Measurements from ENCODE around the gene ZKSCAN3. TPM values are rescaled to one million over a fixed set of nuclear protein-coding genes. Genes with fewer than 3 reads are reported as not detected.
"Not testable (repeated sequence)": the region's sequence is repeated elsewhere in the genome, so short reads cannot be mapped to it uniquely, and the experiment has no call there.

Gene ZKSCAN3
- total RNA-seq, 1 donor from 2014 or later, result 12.6 TPM

DNA sequence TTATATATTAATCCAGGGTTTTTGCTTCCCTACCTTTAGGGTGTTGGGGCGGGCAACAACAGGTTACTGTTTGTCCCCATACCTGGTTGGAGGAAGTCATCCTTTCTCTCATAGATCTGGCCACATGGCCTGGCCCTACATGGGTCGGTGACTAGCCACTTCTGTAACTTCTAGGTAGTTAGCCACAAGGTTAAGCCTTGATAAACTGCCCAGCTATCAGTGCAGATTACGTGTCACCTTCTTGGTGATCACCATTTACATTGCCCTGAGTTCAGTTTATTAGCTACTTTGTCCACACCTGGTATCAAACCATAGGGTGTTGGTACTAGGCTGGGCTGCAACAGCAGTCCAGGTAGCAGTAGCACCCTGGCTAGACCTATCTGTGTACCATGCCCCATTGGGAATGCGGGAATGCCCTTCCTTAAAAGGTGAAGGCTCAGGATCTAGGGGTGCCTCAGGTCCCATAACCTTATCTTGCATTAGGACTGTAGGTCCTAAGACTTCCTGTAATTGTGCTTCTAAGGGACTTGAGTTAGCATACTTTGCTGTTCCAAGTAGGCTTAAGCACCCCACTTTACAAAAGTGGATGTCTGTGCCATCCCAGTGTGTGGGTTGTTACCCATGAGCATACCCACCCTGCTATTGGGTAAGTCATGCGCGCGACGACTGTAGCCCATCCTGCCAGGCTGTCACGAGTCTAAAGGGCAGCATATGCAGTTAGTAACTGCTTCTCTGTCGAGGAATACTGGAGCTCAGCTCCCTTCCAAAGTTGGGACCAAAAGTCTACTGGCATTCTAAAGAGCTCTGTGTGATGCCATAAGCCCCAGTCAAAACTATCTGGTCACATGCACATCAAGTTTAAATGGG is 5.2 kb downstream of the ZKSCAN3 start:
- Mint-ChIP-seq H3K36me3 (peaks cover 8% of the 10 kb centered on the region), H3K27ac (peak overlapping the region; percentile 97), H3K4me1 (ENCODE audit: unreplicated experiment) (peaks cover 35% of the 10 kb centered on the region), H3K4me3 (peak overlapping the region; percentile 98), H3K27me3 (no peaks in the 10 kb centered on the region), H3K9me3 (no peaks in the 10 kb centered on the region)
- no peak for DNase-seq (ENCODE audit: extremely low spot score, unreplicated experiment)
- TF ChIP-seq, protein P1, sequence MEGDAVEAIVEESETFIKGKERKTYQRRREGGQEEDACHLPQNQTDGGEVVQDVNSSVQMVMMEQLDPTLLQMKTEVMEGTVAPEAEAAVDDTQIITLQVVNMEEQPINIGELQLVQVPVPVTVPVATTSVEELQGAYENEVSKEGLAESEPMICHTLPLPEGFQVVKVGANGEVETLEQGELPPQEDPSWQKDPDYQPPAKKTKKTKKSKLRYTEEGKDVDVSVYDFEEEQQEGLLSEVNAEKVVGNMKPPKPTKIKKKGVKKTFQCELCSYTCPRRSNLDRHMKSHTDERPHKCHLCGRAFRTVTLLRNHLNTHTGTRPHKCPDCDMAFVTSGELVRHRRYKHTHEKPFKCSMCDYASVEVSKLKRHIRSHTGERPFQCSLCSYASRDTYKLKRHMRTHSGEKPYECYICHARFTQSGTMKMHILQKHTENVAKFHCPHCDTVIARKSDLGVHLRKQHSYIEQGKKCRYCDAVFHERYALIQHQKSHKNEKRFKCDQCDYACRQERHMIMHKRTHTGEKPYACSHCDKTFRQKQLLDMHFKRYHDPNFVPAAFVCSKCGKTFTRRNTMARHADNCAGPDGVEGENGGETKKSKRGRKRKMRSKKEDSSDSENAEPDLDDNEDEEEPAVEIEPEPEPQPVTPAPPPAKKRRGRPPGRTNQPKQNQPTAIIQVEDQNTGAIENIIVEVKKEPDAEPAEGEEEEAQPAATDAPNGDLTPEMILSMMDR (conservative IDR thresholded peaks at IDR 0.05), result no peak

DNA sequence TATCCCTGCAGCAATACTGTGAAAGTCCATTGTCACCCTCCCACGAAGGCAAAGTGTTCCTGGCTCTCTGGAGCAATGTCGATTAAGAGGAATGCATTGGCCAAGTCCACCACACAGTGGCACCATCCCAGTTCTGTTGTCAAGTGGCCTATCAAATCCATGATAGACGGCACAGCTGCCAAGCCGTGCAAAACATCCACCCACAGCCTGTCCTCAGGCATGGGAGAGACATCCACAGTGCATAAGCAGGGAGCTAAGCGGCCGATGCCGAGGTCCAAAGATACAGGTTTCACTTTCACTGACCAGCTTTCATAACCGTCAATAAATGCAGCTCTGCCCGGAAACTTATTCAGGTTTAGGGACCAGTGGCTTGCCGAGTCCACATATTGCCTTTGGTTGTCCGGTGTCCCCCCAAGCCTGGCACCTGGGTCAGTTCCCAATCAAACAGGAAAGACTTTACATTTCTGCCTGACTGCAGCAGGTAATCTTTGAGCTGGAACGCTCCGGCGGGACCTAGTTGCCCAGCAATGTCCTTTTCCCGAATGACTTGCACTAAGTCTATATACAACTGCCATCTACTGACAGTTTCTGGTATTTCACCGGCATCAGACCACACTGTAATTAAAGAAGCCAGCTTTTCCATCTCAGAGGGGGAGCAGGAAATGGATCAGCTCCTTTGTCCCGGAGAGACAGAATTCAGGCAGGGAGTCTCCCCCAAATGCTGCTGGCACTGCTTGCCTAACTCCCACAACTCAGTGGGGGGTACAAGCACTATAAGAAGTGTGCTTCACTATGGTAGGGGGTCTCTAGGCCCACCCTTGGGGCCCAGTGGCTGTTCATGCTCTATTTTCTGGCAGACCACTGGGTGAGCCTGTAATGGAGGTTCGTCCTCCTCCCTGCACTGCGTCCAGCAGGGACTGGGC is 6.3 kb downstream of the ZKSCAN3 start:
- Mint-ChIP-seq H3K27ac (peak overlapping the region; percentile 97), H3K9me3 (no peaks in the 10 kb centered on the region), H3K4me1 (ENCODE audit: unreplicated experiment) (peaks cover 25% of the 10 kb centered on the region), H3K36me3 (peaks cover 8% of the 10 kb centered on the region), H3K27me3 (no peaks in the 10 kb centered on the region), H3K4me3 (peak overlapping the region; percentile 98)
- TF ChIP-seq, protein P1 (conservative IDR thresholded peaks at IDR 0.05), result peak; percentile 80
- peak; percentile 73 for DNase-seq (ENCODE audit: extremely low spot score, unreplicated experiment)

DNA sequence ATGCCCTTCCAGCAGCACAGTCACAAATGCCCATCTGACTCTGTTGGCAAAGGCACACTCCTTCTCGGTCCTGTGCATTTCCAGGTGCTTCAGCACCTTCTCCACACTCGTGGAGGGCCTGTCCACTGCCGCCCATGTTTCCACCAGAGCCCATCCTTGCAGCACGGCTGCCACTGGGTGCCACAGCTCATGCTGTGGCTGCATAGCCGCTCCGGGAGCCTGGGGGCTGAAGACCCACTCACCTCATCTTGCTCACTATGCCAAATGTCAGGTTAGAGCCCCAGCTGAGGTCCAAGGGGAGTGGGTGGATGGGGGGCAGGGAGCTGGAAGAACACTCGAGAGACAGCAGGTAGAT is 6.9 kb downstream of the ZKSCAN3 start:
- Mint-ChIP-seq H3K36me3 (peaks cover 8% of the 10 kb centered on the region), H3K4me3 (no peak overlapping the region), H3K27me3 (no peaks in the 10 kb centered on the region), H3K9me3 (no peaks in the 10 kb centered on the region), H3K27ac (no peak overlapping the region), H3K4me1 (ENCODE audit: unreplicated experiment) (peaks cover 21% of the 10 kb centered on the region)
- no peak for DNase-seq (ENCODE audit: extremely low spot score, unreplicated experiment)
- TF ChIP-seq, protein P1 (conservative IDR thresholded peaks at IDR 0.05), result no peak

DNA sequence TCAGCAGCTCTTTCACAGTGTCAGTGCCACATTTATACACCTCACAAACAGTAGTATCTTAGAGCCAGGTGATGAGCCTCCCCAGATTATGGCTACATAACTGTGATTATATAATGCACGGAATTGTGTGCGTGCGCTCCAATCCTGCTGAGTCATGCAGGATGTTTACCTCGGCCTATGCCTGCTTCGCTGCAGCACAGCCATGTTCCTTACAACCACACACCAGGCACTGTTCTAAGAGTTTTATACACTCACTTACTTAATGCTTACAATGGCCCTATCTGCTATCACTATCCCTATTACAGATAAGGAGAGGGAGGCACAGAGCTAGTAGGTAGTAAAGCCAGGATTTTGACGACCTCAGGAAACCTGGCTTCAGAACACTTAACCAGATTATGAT is 7.3 kb downstream of the ZKSCAN3 start:
- H3K27me3 Mint-ChIP-seq, result no peaks in the 10 kb centered on the region
- no peaks in the 10 kb centered on the region for H3K9me3 Mint-ChIP-seq
- H3K36me3 Mint-ChIP-seq, result peaks cover 6% of the 10 kb centered on the region
- no peak overlapping the region for H3K27ac Mint-ChIP-seq
- no peak overlapping the region for H3K4me3 Mint-ChIP-seq
- peaks cover 17% of the 10 kb centered on the region for H3K4me1 Mint-ChIP-seq (ENCODE audit: unreplicated experiment)
- DNase-seq (ENCODE audit: extremely low spot score, unreplicated experiment), result no peak
- TF ChIP-seq, protein P1 (conservative IDR thresholded peaks at IDR 0.05), result no peak

DNA sequence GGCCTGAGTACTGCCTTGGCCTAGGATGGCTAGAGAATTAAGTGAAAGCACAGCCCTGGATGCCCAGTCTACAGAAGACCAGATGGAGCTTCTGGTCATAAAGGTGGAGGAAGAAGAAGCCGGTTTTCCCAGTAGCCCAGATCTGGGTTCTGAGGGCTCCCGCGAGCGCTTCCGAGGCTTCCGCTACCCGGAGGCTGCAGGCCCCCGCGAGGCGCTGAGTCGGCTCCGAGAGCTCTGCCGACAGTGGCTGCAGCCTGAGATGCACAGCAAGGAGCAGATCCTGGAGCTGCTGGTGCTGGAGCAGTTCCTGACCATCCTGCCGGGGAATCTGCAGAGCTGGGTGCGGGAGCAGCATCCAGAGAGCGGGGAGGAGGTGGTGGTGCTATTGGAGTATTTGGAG is 9.8 kb downstream of the ZKSCAN3 start:
- not testable (repeated sequence) for DNase-seq (ENCODE audit: extremely low spot score, unreplicated experiment); H3K9me3 Mint-ChIP-seq; H3K27me3 Mint-ChIP-seq; H3K4me3 Mint-ChIP-seq; H3K27ac Mint-ChIP-seq; H3K36me3 Mint-ChIP-seq
- peaks cover 11% of the 10 kb centered on the region for H3K4me1 Mint-ChIP-seq (ENCODE audit: unreplicated experiment)

DNA sequence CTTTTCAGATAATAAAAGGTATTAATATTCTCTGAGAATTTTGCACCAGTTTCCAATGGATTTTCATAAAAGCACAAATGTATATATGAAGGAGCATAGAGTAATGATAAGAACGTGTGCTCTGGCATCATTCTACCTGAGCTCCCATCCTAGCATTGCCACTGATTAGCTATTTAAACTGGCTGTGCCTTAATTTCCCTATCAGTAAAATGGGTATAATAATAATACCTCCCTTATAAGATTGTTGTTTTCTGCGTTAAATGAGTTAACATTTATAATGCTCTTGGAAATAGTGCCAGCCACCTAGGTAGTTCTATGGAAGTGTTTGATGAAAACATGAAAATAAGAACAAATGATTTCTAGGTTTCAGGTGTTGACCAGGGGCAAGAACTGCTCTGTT is 11.2 kb downstream of the ZKSCAN3 start:
- Mint-ChIP-seq H3K27ac (no peak overlapping the region), H3K9me3 (no peaks in the 10 kb centered on the region), H3K36me3 (peaks cover 9% of the 10 kb centered on the region), H3K4me1 (ENCODE audit: unreplicated experiment) (peaks cover 4% of the 10 kb centered on the region), H3K27me3 (no peaks in the 10 kb centered on the region), H3K4me3 (no peak overlapping the region)
- DNase-seq (ENCODE audit: extremely low spot score, unreplicated experiment), result no peak
- TF ChIP-seq, protein P1 (conservative IDR thresholded peaks at IDR 0.05), result no peak

DNA sequence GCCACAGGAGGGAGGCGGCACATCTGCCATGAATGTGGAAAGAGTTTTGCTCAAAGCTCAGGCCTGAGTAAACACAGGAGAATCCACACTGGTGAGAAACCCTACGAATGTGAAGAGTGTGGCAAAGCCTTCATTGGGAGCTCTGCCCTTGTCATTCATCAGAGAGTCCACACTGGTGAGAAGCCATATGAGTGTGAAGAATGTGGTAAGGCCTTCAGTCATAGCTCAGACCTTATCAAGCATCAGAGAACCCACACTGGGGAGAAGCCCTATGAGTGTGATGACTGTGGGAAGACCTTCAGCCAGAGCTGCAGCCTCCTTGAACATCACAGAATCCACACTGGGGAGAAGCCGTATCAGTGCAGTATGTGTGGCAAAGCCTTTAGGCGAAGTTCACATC is 15.8 kb downstream of the ZKSCAN3 start:
- not testable (repeated sequence) for DNase-seq (ENCODE audit: extremely low spot score, unreplicated experiment); H3K4me3 Mint-ChIP-seq; H3K27me3 Mint-ChIP-seq; H3K9me3 Mint-ChIP-seq; H3K36me3 Mint-ChIP-seq; H3K4me1 Mint-ChIP-seq (ENCODE audit: unreplicated experiment); H3K27ac Mint-ChIP-seq

Measured in type B pancreatic cell (in vitro differentiated cells).